Measurements from ENCODE around the gene PIEZO2. TPM values are rescaled to one million over a fixed set of nuclear protein-coding genes. Genes with fewer than 3 reads are reported as not detected.

Gene PIEZO2
- total RNA-seq, 1 experiment from 2014 or later, result 0.11 TPM

GRCh38 chr18:10682368-10682714 is 467.0 kb downstream of the PIEZO2 start:
- no peak overlapping the region for H3K4me3 Mint-ChIP-seq (ENCODE audit: unreplicated experiment)
- POLR2A ChIA-PET, result no interaction called here
- peaks cover 1% of the 10 kb centered on the region; the same call in 1 of the 2 replicates for H3K27me3 ChIP-seq (replicated peaks; ENCODE audit: control insufficient read depth, insufficient read depth, low read length)
- H3K4me1 ChIP-seq, result no peaks in the 10 kb centered on the region
- peak in 1 of 2 experiments; percentile 23 for TF ChIP-seq CTCF (IDR thresholded peaks at IDR 0.05; ENCODE audit: insufficient read depth in 1 of 2, low read depth in 1 of 2, low read length in 1 of 2, severe bottlenecking in 1 of 2, unreplicated experiment in 1 of 2)
- no peaks in the 10 kb centered on the region for H3K36me3 Mint-ChIP-seq (ENCODE audit: insufficient read depth, unreplicated experiment)
- no peak overlapping the region for H3K4me3 ChIP-seq (ENCODE audit: low read depth, low read length)
- DNase-seq, result no peak
- no peaks in the 10 kb centered on the region for H3K9me3 ChIP-seq
- BruUV-seq (replicated peaks), result no TSS peak
- no peaks in the 10 kb centered on the region for H3K9me3 Mint-ChIP-seq (ENCODE audit: unreplicated experiment)
- intact Hi-C loops (cut with micrococcal nuclease; ENCODE audit: unreplicated experiment), result loop anchor here (1.0 kb wide), 1 partner anchor 122 kb away; no protein-coding TSS in a partner anchor
- H3K4me1 Mint-ChIP-seq (ENCODE audit: low read depth, unreplicated experiment), result peaks cover 11% of the 10 kb centered on the region
- H3K27me3 Mint-ChIP-seq (ENCODE audit: insufficient read depth, unreplicated experiment), result peaks cover 5% of the 10 kb centered on the region
- H3K27ac Mint-ChIP-seq (ENCODE audit: unreplicated experiment), result no peak overlapping the region
- no peaks in the 10 kb centered on the region for H3K36me3 ChIP-seq (ENCODE audit: control insufficient read depth, insufficient read depth, low read length)
- CTCF ChIA-PET, result no interaction called here

GRCh38 chr18:10681581-10682367 is 467.6 kb downstream of the PIEZO2 start:
- H3K9me3 ChIP-seq, result no peaks in the 10 kb centered on the region
- no peaks in the 10 kb centered on the region for H3K4me1 ChIP-seq
- CTCF ChIA-PET, result no interaction called here
- POLR2A ChIA-PET, result no interaction called here
- H3K4me3 ChIP-seq (ENCODE audit: low read depth, low read length), result no peak overlapping the region
- H3K27ac Mint-ChIP-seq (ENCODE audit: unreplicated experiment), result no peak overlapping the region
- intact Hi-C loops (cut with micrococcal nuclease; ENCODE audit: unreplicated experiment), result loop anchor here (1.0 kb wide), 1 partner anchor 121 kb away; no protein-coding TSS in a partner anchor
- no peak for TF ChIP-seq CTCF (IDR thresholded peaks at IDR 0.05; ENCODE audit: insufficient read depth in 1 of 2, low read depth in 1 of 2, low read length in 1 of 2, severe bottlenecking in 1 of 2, unreplicated experiment in 1 of 2)
- no peaks in the 10 kb centered on the region for H3K36me3 ChIP-seq (ENCODE audit: control insufficient read depth, insufficient read depth, low read length)
- no peaks in the 10 kb centered on the region for H3K9me3 Mint-ChIP-seq (ENCODE audit: unreplicated experiment)
- no peak for DNase-seq
- H3K4me1 Mint-ChIP-seq (ENCODE audit: low read depth, unreplicated experiment), result peaks cover 11% of the 10 kb centered on the region
- H3K4me3 Mint-ChIP-seq (ENCODE audit: unreplicated experiment), result no peak overlapping the region
- no peaks in the 10 kb centered on the region for H3K36me3 Mint-ChIP-seq (ENCODE audit: insufficient read depth, unreplicated experiment)
- peaks cover 1% of the 10 kb centered on the region; the same call in 1 of the 2 replicates for H3K27me3 ChIP-seq (replicated peaks; ENCODE audit: control insufficient read depth, insufficient read depth, low read length)
- peaks cover 5% of the 10 kb centered on the region for H3K27me3 Mint-ChIP-seq (ENCODE audit: insufficient read depth, unreplicated experiment)
- BruUV-seq (replicated peaks), result no TSS peak

- CTCF ChIA-PET, result no interaction called here
Observed at GRCh38 chr18:10680271-10680596, 469.1 kb downstream of the PIEZO2 start.

More at GRCh38 chr18:10680271-10680596, 469.1 kb downstream of the PIEZO2 start:
- Mint-ChIP-seq H3K4me1 (ENCODE audit: low read depth, unreplicated experiment) (peaks cover 11% of the 10 kb centered on the region), H3K27me3 (ENCODE audit: insufficient read depth, unreplicated experiment) (peaks cover 5% of the 10 kb centered on the region), H3K4me3 (ENCODE audit: unreplicated experiment) (no peak overlapping the region), H3K27ac (ENCODE audit: unreplicated experiment) (no peak overlapping the region), H3K9me3 (ENCODE audit: unreplicated experiment) (no peaks in the 10 kb centered on the region), H3K36me3 (ENCODE audit: insufficient read depth, unreplicated experiment) (no peaks in the 10 kb centered on the region)
- POLR2A ChIA-PET, result no interaction called here
- DNase-seq, result no peak
- intact Hi-C loops (cut with micrococcal nuclease; ENCODE audit: unreplicated experiment), result no loop called here
- peaks cover 1% of the 10 kb centered on the region; the same call in 1 of the 2 replicates for H3K27me3 ChIP-seq (replicated peaks; ENCODE audit: control insufficient read depth, insufficient read depth, low read length)
- no peak for TF ChIP-seq CTCF (IDR thresholded peaks at IDR 0.05; ENCODE audit: insufficient read depth in 1 of 2, low read depth in 1 of 2, low read length in 1 of 2, severe bottlenecking in 1 of 2, unreplicated experiment in 1 of 2)
- BruUV-seq (replicated peaks), result no TSS peak
- H3K4me1 ChIP-seq, result no peaks in the 10 kb centered on the region
- no peaks in the 10 kb centered on the region for H3K36me3 ChIP-seq (ENCODE audit: control insufficient read depth, insufficient read depth, low read length)
- no peaks in the 10 kb centered on the region for H3K9me3 ChIP-seq
- H3K4me3 ChIP-seq (ENCODE audit: low read depth, low read length), result no peak overlapping the region
